Endothelial cell of umbilical vein (primary cell): ENCODE results near the gene EFCAB10. TPM values are rescaled to one million over a fixed set of nuclear protein-coding genes. Genes with fewer than 3 reads are reported as not detected.

Experiments used
- BruUV-seq: library from RNA; stranded (reverse); fragments of 400-500 nt; replicated peaks from 2 replicates; lab custom pipeline; 2021; lab: Mats Ljungman, UMichigan
- CTCF ChIA-PET: fragments of 300-600, 350-600 bp; sonication (Branson Sonifier 250); formaldehyde crosslinking; loops from one replicate; lab custom pipeline; 2021; ENCODE audit warnings: antibody characterized with exemption, inconsistent platforms; lab: Charles Lee
- POLR2A ChIA-PET: fragments of 300-600, 350-600 bp; sonication (Branson Sonifier 250); formaldehyde crosslinking; loops from one replicate; lab custom pipeline; 2021; ENCODE audit warnings: antibody characterized with exemption, inconsistent platforms; lab: Charles Lee
- DNase-seq: peaks from one replicate; pipeline ENCODE4 v3.0.0-alpha.2; 2011; ENCODE audit warnings: low read depth, low spot score
- FAIRE-seq: peaks from 2 replicates; lab custom pipeline; 2011; peaks lifted over from hg19 to GRCh38; lab: Jason Lieb, UNC
- H2AFZ ChIP-seq: 2 replicates; pipeline ENCODE4 v1.6.0; 2012; ENCODE audit warnings: low read depth, low read length, control low read depth, inconsistent platforms
- H3K27ac ChIP-seq: 2 replicates; pipeline ENCODE4 v1.5.1; 2011; ENCODE audit warnings: low read depth, mild to moderate bottlenecking, control low read depth, low read length, moderate library complexity; ENCODE audit not compliant: insufficient read depth
- H3K27me3 ChIP-seq, 2 experiments: 2 replicates each; pipeline versions ENCODE4 v1.6.0 to v1.6.1; 2011; ENCODE audit warnings: low read length in 2 of 2, mixed read lengths in 1 of 2; ENCODE audit not compliant: control insufficient read depth in 2 of 2, insufficient read depth in 2 of 2
- H3K36me3 ChIP-seq, 2 experiments: 2 replicates in 1 of 2; 3 replicates in 1 of 2; pipeline ENCODE4 v1.5.1; 2011; ENCODE audit warnings: low read length in 2 of 2, mild to moderate bottlenecking in 1 of 2, moderate library complexity in 1 of 2; ENCODE audit not compliant: control insufficient read depth in 2 of 2, insufficient read depth in 2 of 2; ENCODE audit errors: extremely low read depth in 1 of 2
- H3K4me1 ChIP-seq: 3 replicates; pipeline ENCODE4 v1.5.1; 2011; ENCODE audit warnings: mild to moderate bottlenecking, low read length; ENCODE audit not compliant: control insufficient read depth, insufficient read depth; ENCODE audit errors: extremely low read depth
- H3K4me2 ChIP-seq: 2 replicates; pipeline ENCODE4 v1.6.1; 2011; ENCODE audit warnings: low read length, control low read depth, mixed read lengths; ENCODE audit not compliant: insufficient read depth
- H3K4me3 ChIP-seq, 3 experiments: fragments of 200-600 bp in 1 of 3; sonication (generic), shearing (Covaris generic) in 1 of 3; replicated peaks in 1 of 3; 2 replicates each; pipeline ENCODE4 v1.5.1; 2011 to 2016; ENCODE audit warnings: control low read depth in 3 of 3, low read length in 3 of 3, mild to moderate bottlenecking in 2 of 3, inconsistent platforms in 1 of 3, low read depth in 1 of 3, moderate library complexity in 1 of 3; ENCODE audit not compliant: insufficient read depth in 1 of 3
- H3K79me2 ChIP-seq: 2 replicates; pipeline ENCODE4 v1.6.0; 2012; ENCODE audit warnings: low read length, inconsistent platforms; ENCODE audit not compliant: control insufficient read depth, insufficient read depth
- H3K9ac ChIP-seq: replicated peaks from 2 replicates; pipeline ENCODE3; 2011; ENCODE audit warnings: low read length, control low read depth; ENCODE audit not compliant: insufficient read depth; ENCODE audit errors: extremely low read depth
- H3K9me1 ChIP-seq: replicated peaks from 3 replicates; pipeline ENCODE4 v1.6.0; 2011; ENCODE audit warnings: mild to moderate bottlenecking, low read length; ENCODE audit not compliant: control insufficient read depth, insufficient read depth; ENCODE audit errors: extremely low read depth
- H3K9me3 ChIP-seq: replicated peaks from 2 replicates; pipeline ENCODE4 v1.5.1; 2012; ENCODE audit warnings: low read length, inconsistent platforms; ENCODE audit not compliant: control insufficient read depth, insufficient read depth
- H4K20me1 ChIP-seq: replicated peaks from 2 replicates; pipeline ENCODE3; 2011; ENCODE audit warnings: mild to moderate bottlenecking, low read length; ENCODE audit not compliant: control insufficient read depth, insufficient read depth; ENCODE audit errors: extremely low read depth
- CTCF ChIP-seq, 2 donors: IDR thresholded peaks; 1 replicate in 1 of 2; 2 replicates in 1 of 2; pipeline ENCODE4 v1.5.1; 2011; ENCODE audit warnings: low read length in 2 of 2, mild to moderate bottlenecking in 2 of 2, moderate library complexity in 2 of 2, control low read depth in 1 of 2, inconsistent platforms in 1 of 2, low read depth in 1 of 2; ENCODE audit not compliant: insufficient read depth in 1 of 2; ENCODE audit errors: extremely low read depth in 1 of 2
- EZH2 ChIP-seq: IDR thresholded peaks from 2 replicates; pipeline ENCODE4 v1.6.1; 2012; ENCODE audit warnings: borderline replicate concordance, low read depth, mild to moderate bottlenecking, moderate library complexity, low read length, inconsistent platforms; ENCODE audit not compliant: severe bottlenecking
- FOS ChIP-seq: IDR thresholded peaks from 2 replicates; pipeline ENCODE4 v1.6.1; 2011; ENCODE audit warnings: mild to moderate bottlenecking, low read length, moderate library complexity, borderline replicate concordance; ENCODE audit not compliant: insufficient read depth
- GATA2 ChIP-seq: IDR thresholded peaks from 2 replicates; pipeline ENCODE4 v1.7.0; 2011; ENCODE audit warnings: low read depth, mild to moderate bottlenecking, moderate library complexity, mixed read lengths, low read length; ENCODE audit not compliant: insufficient read length, insufficient read depth
- JUN ChIP-seq: IDR thresholded peaks from 2 replicates; pipeline ENCODE4 v1.6.1; 2011; ENCODE audit warnings: borderline replicate concordance, low read depth; ENCODE audit not compliant: insufficient read length, insufficient read depth
- MAX ChIP-seq: IDR thresholded peaks from 2 replicates; pipeline ENCODE4 v1.6.1; 2011; ENCODE audit not compliant: insufficient read depth, insufficient read length
- MYC ChIP-seq: IDR thresholded peaks from one replicate; pipeline ENCODE4 v1.6.1; 2011; ENCODE audit warnings: mild to moderate bottlenecking, low read depth, low read length
- POLR2A ChIP-seq: IDR thresholded peaks from 2 replicates; pipeline ENCODE4 v1.6.1; 2012; ENCODE audit warnings: low read depth, mild to moderate bottlenecking, control low read depth, low read length
- dilution Hi-C: fragments of 300-500 bp; cut with MboI; formaldehyde crosslinking; loops from one replicate; pipeline ENCODE4 v1.15.0; 2019; ENCODE audit warnings: low sequenced_read_pairs; ENCODE audit not compliant: extremely low pct_ligation_motif_present
- intact Hi-C: fragments of 100-400 bp; cut with micrococcal nuclease; formaldehyde crosslinking; loops from one replicate; pipeline ENCODE4 v1.10.0; 2022
- polyA plus RNA-seq, 4 experiments: library from polyadenylated mRNA; depleted of rRNA in 3 of 4; stranded (reverse) in 3 of 4; unstranded in 1 of 4; fragments of >200 nt; gene quantifications; 2 replicates each; pipeline versions ENCODE4 v1.2.1 to v1.2.3, GENCODE V29; 2011 to 2012; ENCODE audit warnings: missing spikeins in 1 of 4
- total RNA-seq: library from RNA; stranded (reverse); gene quantifications from 2 replicates; pipeline ENCODE4 v1.2.3, GENCODE V29; 2021

The EFCAB10 gene
- total and polyA plus RNA-seq, 2 donors (not counting 3 experiments of a cell fraction or from before 2014, with no cell fraction given) = not detected

GRCh38 chr7:105610165-105610930 is 29.1 kb upstream of the EFCAB10 start:
- TF ChIP-seq EZH2 = no peak
- TF ChIP-seq JUN = no peak
- TF ChIP-seq GATA2 = no peak
- no peak for TF ChIP-seq FOS
- no peak for TF ChIP-seq MAX
- TF ChIP-seq MYC = no peak
- TF ChIP-seq CTCF (IDR thresholded peaks at IDR 0.05; ENCODE audit: extremely low read depth in 1 of 2, insufficient read depth in 1 of 2, low read depth in 1 of 2, low read length in 2 of 2) = no peak
- TF ChIP-seq POLR2A = no peak
- intact Hi-C loops = no loop called here
- Histone ChIP-seq H2AFZ (no peak overlapping the region), H4K20me1 (no peaks in the 10 kb centered on the region), H3K4me2 (no peak overlapping the region), H3K27ac (no peak overlapping the region), H3K36me3 (peaks cover 0 to 5% of the 10 kb centered on the region in 2 experiments), H3K79me2 (no peaks in the 10 kb centered on the region), H3K4me3 (no peak overlapping the region), H3K4me1 (no peaks in the 10 kb centered on the region), H3K9me1 (no peaks in the 10 kb centered on the region), H3K9ac (no peak overlapping the region), H3K9me3 (no peaks in the 10 kb centered on the region), H3K27me3 (no peaks in the 10 kb centered on the region)
- DNase-seq (no peak), FAIRE-seq (no peak)
- POLR2A ChIA-PET = no interaction called here
- CTCF ChIA-PET = interaction anchor here (0.6 kb wide), 1 partner anchor 112 kb away, joined by 3 read pairs; no protein-coding TSS in a partner anchor
- no TSS peak for BruUV-seq
- dilution Hi-C loops = no loop called here
